Glomerular endothelial cell (primary cell): ENCODE measurements around the gene RCOR1. TPM values are rescaled to one million over a fixed set of nuclear protein-coding genes. Genes with fewer than 3 reads are reported as not detected.
"Not testable (repeated sequence)": the region's sequence is repeated elsewhere in the genome, so short reads cannot be mapped to it uniquely, and the experiment has no call there.

Experiments
- DNase-seq: peaks from one replicate; pipeline ENCODE4 v3.0.0-alpha.2; 2011; ENCODE audit warnings: low read depth, low spot score; ENCODE audit errors: extremely low read depth
- total RNA-seq: library from RNA; depleted of rRNA; stranded (reverse); fragments of >200 nt; gene quantifications from 2 replicates; pipeline ENCODE4 v1.2.3, GENCODE V29; 2015

RCOR1 gene
- total RNA-seq, 1 donor from 2014 or later, result 18.4 TPM

GRCh38 chr14:102624666-102625065 is 32.2 kb downstream of the RCOR1 start:
- DNase-seq, result no peak

DNA sequence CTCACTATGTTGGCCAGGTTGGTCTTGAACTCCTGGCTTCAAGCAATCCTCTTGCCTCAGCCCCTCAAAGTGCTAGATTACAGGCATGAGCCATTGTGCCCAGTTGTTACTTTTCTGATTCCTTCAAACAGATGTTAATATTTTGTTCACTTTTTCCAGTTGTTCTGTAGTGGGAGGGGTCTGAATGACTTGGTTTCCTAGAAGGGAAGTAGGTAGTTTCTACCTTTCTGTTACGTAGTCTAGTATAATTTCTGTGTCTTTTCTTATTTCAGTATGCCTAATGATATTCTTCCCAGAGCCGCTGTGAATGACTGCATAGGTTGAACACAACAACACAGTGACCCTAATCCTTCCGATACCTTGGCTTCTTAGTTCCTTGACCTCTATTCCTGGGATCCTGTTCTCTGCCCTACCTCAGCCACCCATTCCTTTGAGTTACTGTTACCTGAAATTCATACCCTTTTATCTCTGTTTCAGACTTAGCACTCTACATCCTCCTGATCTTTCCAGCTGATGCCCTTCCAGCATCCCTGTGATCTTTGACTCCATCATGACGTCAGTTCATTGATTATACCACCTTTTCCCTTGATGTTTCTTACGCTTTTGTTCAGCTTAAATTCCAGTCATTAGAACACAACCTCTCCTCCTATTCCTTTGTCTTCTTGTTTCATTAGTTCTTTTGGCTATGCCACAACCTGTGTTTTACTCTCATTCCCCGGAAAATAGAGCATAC is 33.3 kb downstream of the RCOR1 start:
- no peak for DNase-seq

DNA sequence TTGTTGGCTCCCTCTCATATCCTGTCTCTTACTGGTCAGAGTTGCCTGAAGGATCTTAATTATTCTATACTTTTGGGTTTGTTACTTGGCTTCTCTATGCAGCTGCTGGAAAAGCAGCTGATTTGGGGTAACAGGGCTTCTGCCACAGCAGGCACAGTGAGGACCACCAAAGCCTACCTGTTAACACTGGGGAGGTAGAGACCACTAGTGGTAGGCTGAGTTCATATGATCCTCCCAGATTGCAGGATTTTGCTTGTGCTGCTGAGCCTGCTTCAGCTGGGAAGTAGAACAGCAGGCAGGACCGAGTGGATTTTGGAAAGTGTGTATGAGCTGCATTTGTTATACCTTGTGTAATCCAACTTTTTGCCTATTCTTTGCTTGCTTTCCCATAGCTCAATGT is 34.1 kb downstream of the RCOR1 start:
- DNase-seq, result no peak

- DNase-seq, result peak; percentile 62
Measured at GRCh38 chr14:102629011-102629444, 36.6 kb downstream of the RCOR1 start.

GRCh38 chr14:102629808-102630350 is 37.4 kb downstream of the RCOR1 start:
- DNase-seq, result no peak

DNA sequence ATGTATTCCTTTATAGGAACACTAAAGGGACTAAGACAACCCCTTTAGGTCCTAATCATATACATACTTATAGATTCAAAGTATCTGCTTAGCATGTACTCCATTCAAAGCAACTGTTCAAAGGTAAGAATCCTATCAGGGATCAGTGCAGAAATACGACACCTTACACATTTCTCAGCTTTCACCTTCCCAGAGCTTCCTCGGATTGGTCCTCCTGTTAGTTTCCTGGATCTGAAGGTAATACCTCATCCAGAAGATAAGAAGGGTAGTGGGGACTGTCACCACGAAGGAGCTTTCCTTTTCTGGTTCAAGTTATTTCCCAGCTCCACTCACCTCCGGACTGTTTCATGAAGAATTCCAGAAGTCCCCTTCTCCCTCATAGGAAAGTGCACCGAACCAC is 38.0 kb downstream of the RCOR1 start:
- no peak for DNase-seq

DNA sequence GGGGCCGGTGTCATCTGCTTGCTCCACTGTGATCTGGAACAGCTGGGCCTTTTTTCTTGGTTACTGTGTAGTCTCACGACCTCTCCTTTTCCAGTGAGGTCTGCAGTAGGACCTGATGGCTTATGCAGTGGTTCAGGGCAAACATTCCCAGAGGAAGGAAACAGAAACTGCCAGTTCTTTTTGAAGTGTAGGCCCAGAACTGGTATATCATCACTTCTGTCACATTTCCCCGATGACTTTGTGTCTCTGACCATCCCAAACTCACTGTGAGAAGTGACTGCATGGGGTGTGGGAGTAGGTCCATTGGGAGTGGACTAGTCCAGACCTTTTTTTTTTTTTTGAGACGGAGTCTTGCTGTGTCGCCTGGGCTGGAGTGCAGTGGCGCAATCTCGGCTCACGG is 38.4 kb downstream of the RCOR1 start:
- no peak for DNase-seq

GRCh38 chr14:102633906-102634595 is 41.6 kb downstream of the RCOR1 start:
- no peak for DNase-seq

DNA sequence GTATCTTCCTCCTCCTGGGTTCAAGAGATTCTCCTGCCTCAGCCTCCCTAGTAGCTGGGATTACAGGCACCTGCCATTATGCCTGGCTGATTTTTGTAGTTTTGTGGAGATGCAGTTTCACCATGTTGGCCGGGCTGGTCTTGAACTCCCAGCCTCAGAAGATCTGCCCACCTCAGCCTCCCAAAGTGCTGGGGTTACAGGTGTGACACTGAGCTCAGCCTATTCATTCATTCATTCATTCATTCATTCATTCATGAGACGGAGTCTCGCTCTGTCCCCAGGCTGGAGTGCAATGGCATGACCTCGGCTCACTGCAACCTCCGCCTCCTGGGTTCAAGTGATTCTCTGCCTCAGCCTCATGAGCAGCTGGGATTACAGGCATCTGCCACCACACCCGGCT is 47.2 kb downstream of the RCOR1 start:
- DNase-seq, result not testable (repeated sequence)

DNA sequence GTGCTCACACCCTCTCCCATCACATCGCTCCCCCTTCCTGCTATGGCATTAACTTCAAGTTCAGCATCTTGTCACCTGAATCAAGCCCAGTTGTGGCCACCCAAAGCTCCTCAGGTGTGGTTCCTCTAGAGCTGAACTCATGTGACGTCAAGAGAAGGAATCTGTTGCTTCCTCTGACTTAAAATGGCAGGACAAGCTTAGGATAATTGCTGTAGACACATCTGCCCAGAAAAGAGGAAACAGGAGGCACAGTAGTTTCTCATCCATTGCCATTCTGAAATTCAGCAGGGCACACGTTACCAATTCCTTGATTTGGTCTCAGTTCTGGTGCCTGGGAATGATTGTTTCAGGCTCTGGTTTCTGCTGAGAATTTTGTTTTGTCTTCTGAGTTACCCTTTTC is 52.1 kb downstream of the RCOR1 start:
- no peak for DNase-seq

DNA sequence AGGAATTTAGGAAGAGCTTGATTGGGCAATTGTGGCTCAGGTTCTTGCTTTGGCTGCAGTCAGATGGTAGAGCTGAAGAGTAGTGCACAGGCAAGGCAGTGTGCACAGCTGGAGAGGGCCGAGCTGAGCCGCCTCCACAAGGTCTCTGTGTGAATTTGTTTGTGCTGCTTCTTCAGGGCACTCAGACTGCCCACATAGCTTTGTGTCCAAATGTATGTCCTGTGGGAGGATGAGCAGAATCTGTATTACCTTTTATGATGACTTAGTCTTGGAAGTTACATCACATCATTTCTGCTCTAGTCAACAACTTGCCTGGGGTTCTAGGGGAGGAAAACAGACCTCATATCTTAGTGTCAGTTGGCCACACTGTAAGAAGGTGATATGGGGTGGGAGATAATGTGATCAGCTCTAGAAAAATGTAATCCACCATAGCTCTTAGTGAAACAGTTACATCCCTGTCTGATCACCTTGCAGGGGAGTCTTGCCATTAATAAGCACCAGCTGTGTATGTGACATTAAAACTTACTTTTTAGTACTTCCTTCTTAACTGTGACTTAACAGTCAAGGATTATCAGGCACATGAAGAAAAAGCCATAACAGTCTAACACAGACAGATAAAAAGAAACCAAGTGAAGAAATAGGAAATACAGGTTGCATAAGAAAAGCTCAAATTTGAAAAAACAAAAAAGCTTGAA is 53.4 kb downstream of the RCOR1 start:
- no peak for DNase-seq

DNA sequence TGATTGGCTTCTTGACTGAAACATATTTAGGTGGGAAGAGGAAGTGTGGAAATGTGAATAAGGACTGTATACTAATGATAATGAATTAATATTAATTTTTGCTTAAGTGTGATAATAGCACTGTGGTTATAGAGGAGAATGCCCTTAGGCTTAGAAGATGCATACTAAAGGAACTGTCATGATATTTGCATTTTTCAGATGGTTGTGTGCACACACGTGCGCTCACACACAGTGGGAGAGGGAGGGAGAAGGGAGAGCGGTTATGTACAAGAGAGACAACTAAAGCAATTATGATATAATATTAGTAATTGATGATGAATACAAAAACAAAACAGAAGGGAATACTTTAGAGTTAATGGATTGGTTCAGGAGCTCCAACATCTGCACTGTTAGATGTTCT is 54.2 kb downstream of the RCOR1 start:
- DNase-seq, result no peak

- DNase-seq, result no peak
Measured at GRCh38 chr14:102652194-102652593, 59.7 kb downstream of the RCOR1 start.

DNA sequence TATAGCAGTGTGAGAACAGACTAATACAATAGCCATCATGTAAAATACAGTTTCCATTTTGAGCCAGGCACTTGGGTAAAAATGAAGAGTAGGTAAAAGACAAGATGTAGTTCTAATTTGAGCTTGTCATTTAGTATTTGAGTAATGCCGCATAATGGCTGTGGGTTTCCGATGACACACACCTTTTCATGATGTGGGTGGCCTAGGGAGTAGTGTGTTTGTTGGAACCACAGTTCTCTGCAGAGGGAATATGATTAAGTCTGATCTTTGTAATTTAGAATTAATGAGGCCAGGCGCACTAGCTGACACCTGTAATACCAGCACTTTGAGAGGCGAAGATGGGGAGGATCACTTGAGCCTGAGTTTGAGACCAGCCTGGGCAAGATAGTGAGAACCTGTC is 61.8 kb downstream of the RCOR1 start:
- DNase-seq, result no peak

- peak; percentile 85 for DNase-seq
Measured at GRCh38 chr14:102655137-102655536, 62.7 kb downstream of the RCOR1 start.

- DNase-seq, result no peak
Measured at GRCh38 chr14:102659797-102660196, 67.3 kb downstream of the RCOR1 start.

GRCh38 chr14:102661614-102662013 is 69.2 kb downstream of the RCOR1 start:
- DNase-seq, result no peak

DNA sequence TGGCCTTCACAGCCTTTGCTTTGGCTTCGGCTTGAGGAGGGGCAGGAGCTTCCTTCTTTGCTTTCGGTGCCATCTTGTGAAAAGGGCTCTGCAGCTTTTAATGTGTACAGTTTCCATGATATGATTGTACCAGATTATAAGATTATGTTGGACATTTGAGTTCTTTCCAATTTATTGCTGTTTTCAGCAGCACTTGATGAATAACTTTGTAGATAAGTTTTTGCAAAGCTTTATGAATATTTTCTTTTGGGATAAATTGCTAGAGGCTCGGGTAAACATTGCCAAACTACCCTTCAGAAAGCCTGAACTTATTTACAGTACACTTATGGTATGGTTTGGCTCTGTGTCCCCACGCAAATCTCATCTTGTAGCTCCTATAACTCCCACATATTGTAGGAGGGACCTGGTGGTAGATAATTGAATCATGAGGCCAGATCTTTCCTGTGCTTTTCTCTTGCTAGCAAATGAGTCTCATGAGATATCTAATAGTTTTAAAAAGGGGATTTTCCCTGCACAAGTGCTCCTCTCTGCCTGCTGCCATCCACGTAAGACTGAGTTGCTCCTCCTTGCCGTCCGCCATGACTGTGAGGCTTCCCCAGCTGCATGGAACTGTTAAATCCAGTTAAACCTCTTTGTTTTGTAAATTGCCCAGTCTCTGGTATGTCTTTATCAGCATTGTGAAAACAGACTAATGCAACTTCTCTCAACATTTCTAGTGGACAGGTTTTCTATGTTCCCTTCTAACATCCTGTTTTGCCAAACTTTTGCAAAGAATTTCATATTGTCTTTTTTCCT is 70.4 kb downstream of the RCOR1 start:
- DNase-seq, result no peak

DNA sequence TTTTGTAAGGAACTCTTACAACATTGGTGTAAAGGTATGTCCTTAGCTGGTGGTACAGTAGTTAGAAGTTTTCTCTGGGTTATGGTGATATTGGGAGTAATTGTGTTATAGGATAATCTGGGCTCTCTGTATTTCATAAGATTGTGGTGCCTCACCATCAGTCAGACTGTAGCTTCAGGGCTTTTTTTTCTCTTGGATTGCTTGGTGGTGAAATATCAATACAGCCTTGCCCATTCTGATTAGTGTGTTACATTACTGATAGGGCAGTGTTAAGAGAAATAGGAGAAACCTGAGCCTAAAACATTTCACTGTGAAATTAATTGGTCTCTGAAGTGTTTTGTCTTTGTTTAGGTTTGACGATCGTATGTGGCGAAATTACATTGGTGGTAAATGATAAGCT is 71.0 kb downstream of the RCOR1 start:
- no peak for DNase-seq

GRCh38 chr14:102665621-102666020 is 73.2 kb downstream of the RCOR1 start:
- DNase-seq, result no peak

DNA sequence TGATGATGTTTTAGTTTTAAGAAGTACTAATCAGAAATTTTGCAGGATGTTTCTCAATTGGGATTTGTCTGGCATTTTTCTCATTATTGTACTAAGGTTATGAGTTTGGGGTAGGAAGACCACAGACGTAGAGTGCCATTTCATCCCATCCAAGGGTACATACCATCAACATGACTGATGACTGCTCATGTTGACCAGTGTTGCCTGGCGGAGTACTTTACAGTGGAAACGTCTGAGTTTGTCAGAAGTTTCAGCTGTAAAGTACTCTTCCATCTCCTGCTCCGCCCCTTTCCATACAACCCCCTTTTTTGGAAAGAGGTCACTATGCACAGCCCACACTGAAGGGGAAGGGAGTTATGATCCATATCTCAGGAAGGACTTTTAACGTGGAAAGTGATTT is 74.2 kb downstream of the RCOR1 start:
- DNase-seq, result no peak
